GM18526 (cell line): ENCODE data around the gene FADS3.

Source experiments
- POLR2A ChIP-seq: IDR thresholded peaks from 3 replicates; pipeline ENCODE4 v1.6.1; 2011; ENCODE audit not compliant: insufficient read length; ENCODE audit errors: extremely low read depth

The FADS3 gene

GRCh38 chr11:61895718-61896059 lies 4.3 kb upstream of the FADS3 start:
- TF ChIP-seq POLR2A: no peak

DNA sequence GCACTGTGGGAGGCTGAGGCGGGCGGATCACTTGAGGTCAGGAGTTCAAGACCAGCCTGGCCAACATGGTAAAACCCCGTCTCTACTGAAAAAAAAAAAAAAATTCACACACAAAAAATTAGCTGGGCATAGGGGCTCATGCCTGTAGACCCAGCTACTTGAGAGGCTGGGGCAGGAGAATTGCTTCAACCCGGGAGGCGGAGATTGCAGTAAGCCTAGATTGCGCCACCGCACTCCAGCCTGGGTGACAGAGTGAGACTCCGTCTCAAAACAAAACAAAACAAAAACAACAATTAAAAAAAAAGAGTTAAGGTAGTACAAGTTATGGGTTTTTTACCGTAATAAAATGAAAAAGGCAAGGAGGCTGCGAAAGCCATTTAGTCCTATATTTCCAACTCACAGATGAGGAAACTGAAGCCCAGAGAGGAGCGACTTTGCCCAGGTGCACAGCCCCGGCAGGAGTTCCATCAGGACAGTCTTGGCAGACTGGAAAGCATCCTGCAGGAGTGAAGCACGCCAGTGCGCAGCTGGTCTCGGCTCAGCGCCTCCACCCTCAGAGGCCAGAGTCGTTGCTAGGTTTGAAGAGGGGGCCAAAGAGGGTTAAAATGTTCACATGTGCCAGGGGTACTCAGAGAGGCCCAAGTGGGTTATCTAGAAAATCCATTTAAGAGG lies 3.8 kb upstream of the FADS3 start:
- TF ChIP-seq POLR2A: no peak

DNA sequence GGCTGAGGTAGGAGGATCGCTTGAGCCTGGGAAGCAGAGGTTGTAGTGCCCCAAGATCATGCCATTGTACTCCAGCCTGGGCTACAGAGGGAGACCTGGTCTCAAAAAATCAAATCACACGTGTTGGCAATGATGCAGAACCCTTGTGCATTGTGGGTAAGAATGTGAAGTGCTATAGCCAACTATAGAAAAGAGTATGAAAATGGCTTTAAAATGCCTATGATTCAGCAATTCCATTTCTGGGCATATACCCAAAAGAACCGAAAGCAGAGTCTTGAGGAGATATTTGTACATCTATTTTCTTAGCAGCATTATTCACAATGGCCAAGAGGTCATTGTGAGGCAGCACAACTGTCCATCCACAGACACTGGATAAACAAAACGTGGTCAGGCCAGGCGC lies 2.6 kb upstream of the FADS3 start:
- no peak for TF ChIP-seq POLR2A

- TF ChIP-seq POLR2A: no peak
These were observed 683 bp upstream of the FADS3 start for GRCh38 chr11:61892085-61892370.

GRCh38 chr11:61890529-61891330 lies 615 bp downstream of the FADS3 start:
- no peak for TF ChIP-seq POLR2A

DNA sequence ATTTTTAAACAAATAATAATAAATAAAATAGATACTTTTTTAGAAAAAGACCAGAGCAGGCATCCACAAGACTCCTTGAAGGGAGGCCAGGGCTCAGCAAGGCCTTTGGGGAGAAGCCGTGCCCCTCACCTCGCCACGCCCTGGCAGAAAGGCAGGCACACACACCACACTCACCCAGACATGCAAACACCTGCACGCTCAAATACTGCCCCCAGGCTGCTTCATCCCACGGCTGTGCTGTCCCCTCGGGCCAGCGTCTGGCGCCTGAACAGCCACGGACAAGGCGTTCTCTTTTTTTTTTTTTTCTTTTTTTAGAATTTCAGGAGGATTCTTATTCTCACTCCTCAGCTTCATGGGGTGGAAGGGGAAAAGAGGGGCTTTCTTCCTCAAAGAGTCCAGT lies 1.5 kb downstream of the FADS3 start:
- TF ChIP-seq POLR2A: no peak

DNA sequence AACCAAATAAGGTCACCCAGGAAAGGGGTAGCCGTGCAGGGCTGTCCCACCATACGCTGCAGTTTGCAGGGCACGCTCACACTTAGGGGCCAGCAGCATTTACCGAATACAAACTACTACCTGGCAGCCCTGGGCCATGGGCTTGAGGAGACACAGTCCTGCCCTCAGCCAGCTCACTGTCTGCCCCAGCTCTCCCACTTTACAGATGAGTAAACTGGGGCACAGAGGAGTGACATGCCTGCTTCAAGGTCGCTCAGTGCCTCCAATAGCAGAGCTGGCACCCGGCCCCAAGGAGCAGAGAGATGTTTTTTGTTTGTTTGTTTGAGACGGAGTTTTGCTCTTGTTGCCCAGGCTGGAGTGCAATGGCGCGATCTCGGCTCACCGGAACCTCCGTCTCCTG lies 2.8 kb downstream of the FADS3 start:
- no peak for TF ChIP-seq POLR2A

- no peak for TF ChIP-seq POLR2A
These were observed 3.4 kb downstream of the FADS3 start for GRCh38 chr11:61887839-61888494.

GRCh38 chr11:61886643-61887042 lies 4.7 kb downstream of the FADS3 start:
- TF ChIP-seq POLR2A: no peak

- no peak for TF ChIP-seq POLR2A
These were observed 5.4 kb downstream of the FADS3 start for GRCh38 chr11:61885784-61886580.

DNA sequence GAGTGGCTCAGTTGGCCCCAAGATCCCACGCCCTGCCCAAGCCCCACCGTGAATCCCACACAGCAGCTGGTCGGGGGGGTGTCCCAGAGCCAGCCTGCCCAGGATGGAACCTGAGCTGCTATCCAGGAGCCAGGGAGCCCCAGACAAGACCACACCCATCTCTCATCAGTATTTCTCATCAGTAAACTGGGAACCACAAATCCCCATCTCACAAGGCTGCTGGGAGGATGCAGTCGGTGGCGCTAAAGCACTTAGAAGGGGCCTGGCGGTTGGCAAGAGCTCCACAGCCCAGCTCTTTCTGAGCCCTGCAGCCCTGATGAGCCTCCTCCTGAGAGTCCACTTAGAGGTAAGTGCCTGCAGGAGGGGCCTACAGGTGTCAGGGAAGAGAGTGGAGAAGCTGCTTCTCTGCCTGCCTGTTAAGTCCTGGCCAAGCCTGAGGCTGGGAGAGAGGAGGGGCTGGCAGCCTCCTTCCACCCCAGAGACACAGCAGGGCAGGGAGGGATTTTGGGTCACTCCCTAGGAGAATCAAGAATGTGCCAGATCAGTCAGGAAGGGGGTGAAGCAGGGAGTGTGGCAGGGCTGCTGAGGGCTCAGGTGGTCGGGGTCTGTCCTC lies 6.1 kb downstream of the FADS3 start:
- TF ChIP-seq POLR2A: no peak

GRCh38 chr11:61883947-61884346 lies 7.4 kb downstream of the FADS3 start:
- no peak for TF ChIP-seq POLR2A

DNA sequence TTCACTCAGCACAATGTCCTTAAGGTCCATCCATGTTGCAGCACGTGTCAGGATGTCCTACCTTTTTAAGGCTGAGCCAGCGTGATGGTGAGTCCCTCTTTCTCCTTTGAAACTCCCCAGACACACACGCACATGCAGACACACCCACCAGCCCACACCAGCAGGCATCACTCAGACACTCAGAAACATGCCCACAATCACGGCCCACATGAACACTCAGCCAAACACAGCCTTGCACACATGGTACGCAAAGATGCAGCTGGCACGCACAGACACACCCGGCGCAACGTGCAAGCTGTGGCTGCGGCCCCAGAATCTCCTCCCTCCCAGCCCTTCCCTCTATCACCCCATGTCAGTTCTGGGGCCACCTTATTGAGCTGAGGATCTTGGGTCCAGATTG lies 8.0 kb downstream of the FADS3 start:
- TF ChIP-seq POLR2A: no peak

DNA sequence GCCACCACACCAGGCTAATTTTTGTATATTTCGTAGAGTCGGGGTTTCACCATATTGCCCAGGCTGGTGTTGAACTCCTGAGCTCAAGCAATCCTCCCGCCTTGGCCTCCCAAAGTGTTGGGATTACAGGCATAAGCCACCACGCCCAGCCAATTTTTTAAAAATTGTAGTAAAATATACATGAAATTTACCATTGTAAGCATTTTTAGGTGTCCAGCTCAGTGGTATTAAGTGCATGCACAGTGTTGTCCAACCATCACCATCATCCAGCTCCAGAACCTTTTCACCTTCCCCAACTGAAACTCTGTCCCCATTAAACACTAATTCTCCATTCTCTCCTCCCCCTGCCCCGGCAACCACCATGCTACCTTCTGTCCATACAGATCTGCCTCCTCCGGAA lies 8.5 kb downstream of the FADS3 start:
- no peak for TF ChIP-seq POLR2A

DNA sequence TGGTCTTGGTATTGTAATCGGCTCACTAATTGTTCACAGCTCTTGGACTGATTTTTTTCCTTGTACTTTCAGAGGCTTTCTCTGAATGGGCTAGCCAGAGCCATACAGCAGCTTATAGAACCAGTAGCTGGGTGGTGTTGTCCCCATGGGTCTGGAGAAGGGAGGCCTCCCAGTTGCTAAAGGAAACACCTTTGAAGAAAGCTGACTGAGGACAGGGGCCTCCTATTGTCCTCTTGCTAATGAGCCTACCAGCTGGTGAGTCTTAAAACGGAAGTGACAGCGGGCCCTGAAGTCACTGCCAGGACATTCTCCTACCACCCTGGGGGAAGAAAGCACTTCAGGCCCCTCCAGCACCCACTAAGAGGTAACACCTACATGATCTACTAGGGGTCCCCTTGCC lies 9.9 kb downstream of the FADS3 start:
- TF ChIP-seq POLR2A: no peak

DNA sequence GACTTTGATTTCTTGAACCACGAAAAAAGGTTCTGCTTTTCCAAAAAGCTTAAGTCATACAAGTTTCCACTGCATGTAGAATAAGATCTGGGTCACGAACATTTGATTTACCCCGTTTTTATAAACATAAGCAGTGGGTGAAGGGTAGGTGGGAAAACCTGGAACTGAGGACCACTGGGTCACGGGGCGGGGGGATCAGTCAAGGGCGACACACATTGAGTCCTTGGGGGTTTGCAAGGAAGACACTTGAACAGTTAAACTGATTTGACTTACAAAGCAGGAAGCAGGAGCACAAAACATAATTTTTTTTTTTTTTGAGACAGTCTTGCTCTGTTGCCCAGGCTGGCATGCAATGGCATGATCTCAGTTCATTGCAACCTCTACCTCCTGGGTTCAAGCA lies 10.9 kb downstream of the FADS3 start:
- TF ChIP-seq POLR2A: no peak

GRCh38 chr11:61880031-61880430 lies 11.3 kb downstream of the FADS3 start:
- no peak for TF ChIP-seq POLR2A
